HG02970 (cell line): Measurements from ENCODE around the gene FAM124A.
A peak's percentile ranks its signal among the peaks of the same experiment; 100 is the strongest.

Experiments used
- ATAC-seq: cut with Tn5 transposase; IDR thresholded peaks from one replicate; pipeline ENCODE4 v1.9.1; 2021; ENCODE audit warnings: mild to moderate bottlenecking, moderate library complexity, moderate number of reproducible peaks; ENCODE audit not compliant: unreplicated experiment, low FRiP score

FAM124A gene, protein sequence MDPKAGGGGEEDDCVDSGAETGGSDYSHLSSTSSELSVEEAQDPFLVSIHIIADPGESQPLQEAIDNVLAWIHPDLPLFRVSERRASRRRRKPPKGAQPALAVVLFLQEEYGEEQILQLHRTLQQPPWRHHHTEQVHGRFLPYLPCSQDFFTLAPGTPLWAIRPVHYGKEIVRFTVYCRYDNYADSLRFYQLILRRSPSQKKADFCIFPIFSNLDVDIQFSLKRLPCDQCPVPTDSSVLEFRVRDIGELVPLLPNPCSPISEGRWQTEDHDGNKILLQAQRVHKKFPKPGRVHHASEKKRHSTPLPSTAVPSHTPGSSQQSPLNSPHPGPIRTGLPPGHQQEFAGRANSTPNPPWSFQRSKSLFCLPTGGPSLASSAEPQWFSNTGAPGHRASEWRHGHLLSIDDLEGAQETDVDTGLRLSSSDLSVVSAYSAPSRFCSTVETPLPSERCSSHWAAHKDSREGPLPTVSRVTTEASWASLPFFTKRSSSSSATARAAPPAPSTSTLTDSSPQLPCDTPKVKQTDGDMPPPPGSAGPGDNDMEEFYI

DNA sequence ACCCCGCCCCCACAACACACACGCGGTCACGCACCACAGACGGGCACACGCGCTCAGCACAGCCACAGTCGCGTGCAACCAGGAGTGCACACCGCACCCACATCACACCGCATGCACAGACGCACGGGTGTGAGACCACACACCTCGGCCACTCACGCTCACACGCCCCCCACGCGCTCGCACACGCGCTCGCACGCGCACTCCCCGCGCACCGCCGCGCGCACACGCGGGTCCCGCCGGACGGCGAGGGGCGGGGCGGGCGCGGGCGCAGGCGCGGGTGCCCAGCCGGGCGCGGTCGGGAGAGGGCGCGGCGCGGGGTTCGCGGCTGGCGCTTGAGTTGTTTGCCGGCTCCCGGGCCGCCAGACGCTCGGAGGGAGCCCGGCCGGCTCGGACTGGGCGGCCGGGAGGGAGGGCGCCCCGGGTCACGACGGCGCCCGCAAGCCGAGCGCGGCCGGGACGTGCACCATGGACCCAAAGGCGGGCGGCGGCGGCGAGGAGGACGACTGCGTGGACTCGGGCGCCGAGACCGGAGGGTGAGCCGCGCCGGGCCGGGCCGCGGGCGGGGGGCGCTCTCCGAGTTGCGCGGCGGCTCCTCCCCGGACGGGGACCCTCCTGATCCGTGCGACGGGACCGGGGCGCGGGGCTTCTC lies at the start of gene FAM124A:
Gene FAM124A, plus strand, starts transcription at position 362 of the 649 bp plus-strand sequence. Its CDS starts 104 bp downstream, at position 466.
- ATAC-seq: peak; percentile 83

DNA sequence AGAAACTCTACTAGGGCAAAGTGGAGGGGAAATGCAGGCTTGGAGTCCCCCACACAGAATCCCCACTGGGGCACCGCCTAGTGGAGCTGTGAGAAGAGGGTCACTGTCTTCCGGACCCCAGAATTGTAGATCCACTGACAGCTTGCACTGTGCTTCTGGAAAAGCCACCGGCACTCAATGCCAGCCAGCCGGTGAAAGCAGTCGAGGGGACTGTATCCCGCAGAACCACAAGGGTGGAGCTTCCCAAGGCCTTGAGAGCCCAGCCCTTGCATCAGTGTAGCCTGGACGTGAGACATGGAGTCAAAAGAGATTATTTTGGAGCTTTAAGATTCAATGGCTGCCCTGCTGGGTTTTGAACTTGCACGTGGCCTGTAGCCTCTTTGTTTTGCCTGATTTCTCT lies 47.2 kb upstream of the FAM124A start:
- ATAC-seq: no peak

DNA sequence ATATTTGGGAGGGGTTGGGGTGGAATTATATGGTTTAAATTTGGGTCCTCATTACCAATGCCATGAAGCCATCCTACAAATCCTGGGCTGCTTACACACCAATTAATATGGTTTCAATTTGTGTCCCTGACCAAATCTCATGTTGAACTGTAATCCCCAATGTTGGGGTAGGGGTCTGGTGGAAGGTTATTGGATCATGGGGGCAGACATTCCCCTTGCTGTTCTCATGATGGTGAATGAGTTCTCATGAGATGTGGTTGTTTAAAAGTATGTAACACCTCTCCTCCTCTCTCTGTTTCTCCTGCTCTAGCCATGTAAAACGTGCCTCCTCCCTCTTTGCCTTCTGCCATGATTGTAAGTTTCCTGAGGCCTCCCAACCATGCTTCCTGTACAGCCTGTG lies 46.6 kb upstream of the FAM124A start:
- ATAC-seq: no peak

DNA sequence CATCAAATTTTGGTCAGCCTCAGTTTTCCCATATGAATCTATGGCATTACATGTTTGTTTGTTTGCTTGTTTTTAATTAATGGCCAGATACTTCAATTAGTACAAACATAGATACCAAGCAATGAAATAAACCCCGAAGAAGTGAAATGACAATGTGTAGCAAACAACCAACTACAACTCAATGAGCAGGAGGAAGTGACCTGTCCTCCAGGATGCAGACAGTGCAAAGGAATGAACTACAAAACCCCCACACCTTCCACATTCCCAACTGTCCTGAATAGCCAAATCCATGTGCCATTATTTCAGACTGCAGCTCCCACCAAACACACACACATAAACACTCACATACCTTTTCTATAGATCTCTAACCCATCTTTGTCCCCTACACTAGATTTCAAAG lies 45.0 kb upstream of the FAM124A start:
- ATAC-seq: no peak

DNA sequence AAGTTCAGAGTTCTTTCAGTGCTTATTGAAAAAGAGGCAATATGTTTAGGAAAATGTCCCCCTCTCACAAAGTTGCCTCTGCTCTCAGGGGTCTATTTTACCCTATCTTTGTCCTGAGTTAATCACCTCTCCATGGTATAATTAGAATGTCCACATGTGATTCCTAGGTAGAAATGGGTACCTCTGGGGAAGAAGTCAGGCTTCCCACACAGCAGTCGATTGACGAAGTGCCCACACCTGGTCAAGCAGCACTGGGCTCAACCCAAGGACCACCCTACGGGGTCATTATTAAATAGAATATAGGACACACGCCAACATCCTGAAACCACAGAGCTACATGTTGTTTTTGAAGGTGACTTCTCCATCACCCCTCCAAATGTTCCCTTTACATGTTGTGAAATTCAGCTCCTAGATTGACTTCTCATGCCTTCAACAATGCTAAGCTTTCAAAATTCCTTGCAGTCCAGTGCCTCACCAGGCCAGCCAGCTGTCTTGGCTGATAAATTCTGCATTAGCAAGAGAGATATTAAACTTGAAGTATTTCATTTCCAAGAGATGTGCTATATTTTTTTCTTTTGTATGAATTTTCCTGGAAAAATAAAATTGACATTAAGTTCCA lies 43.6 kb upstream of the FAM124A start:
- no peak for ATAC-seq

DNA sequence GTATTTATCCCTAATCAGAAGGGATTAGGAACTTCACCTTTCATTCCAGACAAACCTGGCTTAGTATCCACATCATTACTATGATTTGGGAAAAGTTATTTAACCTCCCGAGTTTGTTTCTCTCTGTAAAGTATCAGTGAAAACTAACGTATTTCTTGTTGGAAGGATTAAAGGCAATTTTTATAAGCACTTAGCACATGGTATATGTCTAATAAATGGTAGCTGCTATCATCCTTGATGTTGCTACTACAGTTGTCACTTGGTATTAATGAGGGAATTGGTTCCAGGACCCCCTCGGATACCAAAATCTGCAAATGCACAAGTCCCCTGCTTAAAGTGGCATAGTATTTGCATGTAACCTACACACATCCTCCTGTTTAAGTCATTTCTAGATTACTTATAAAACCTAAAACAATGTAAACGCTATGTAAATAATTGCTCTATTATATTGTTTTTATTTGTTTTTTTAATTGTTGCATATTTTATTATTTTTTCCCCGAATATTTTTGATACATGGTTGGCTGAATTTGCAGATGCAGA lies 42.7 kb upstream of the FAM124A start:
- ATAC-seq: no peak

DNA sequence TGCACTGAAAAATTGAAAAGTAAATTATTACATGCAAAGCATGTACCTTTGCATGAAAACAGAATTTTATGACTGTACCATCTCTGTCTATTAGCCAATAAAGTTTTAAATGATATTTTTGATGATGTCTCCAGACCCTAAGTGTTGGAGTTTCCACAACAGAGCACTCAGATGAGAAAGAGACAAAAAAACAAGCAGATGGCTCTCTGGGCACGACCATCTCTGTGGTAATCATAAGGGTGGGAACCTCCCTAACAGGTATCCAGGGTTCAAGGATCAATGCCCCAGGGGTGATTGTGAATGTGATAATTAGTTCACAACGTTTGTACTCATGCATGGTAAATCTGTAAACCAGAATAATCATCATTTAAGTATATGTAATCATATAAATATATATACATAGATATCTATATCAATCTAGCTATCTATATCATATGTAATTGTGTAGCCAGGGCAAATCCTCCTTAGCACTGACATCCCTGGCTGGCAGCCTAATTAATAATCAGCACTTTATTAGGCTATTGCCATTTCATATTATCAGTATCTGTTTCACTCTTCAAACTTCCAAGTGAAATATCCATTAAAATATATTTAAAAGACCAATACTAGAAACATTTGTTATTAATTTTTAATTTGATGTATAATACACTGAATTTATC lies 41.2 kb upstream of the FAM124A start:
- no peak for ATAC-seq

DNA sequence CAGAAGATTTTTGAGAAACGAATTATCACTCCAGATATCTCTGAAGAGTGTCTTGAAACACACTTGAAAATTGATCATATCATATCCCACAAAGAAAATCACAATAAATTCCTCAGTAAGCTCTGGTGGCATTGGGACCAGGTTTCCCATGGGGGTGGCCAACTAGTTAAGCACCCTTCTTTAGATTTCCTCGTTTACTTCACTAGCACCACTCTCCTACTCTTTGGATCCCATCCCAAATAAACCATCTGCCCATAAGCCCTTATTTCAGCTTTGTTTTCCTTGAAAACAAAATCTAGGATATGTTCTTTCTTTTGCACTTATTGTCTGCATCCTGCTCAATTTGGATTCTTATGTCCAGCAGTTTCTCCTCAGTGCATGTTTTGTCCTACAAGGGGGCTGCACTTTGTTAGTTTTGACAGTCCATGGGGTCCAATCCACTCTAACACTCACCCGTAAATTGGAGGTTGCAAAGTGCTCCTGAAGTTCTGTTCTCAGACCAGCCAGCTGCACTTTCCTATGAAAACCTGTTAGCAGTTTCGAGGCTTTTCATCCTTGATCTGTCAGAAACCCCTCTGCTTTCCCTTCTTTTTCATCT lies 40.3 kb upstream of the FAM124A start:
- ATAC-seq: no peak

DNA sequence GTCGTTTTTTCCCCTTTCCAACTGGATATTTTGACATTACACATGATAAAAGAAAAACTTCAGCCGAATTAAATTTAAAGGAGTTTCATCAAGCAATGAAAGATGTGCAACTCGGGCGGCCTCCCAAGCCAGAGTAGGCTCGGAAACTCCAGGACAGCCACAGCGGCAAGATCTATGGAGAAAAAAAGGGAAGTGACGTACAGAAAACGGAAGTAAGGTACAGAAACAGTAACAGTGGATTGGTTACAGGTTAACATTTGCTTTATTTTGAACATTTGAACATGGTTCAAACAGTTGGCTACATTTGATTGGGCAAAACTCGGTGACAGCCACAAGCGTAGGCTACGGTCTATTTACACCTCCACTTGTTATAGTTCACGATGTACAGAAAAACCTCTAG lies 30.5 kb upstream of the FAM124A start:
- no peak for ATAC-seq

DNA sequence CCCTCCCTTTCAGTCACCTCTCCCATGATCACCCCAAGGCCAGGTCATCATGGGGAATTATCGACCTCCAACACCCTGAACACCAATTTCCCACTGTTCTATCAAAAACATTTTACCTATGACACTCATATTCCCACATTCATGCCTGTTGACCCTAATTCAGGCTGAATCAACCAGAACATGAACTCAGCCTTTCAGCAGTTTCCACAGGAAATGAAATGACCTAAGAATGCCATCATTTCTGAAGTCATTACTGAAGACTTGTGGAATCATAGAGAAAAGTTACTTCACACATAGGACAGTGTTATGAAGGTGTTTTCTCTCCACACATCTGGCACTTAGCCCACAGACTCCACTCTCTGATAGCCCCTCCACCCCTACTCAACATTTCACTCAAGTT lies 29.9 kb upstream of the FAM124A start:
- ATAC-seq: no peak

DNA sequence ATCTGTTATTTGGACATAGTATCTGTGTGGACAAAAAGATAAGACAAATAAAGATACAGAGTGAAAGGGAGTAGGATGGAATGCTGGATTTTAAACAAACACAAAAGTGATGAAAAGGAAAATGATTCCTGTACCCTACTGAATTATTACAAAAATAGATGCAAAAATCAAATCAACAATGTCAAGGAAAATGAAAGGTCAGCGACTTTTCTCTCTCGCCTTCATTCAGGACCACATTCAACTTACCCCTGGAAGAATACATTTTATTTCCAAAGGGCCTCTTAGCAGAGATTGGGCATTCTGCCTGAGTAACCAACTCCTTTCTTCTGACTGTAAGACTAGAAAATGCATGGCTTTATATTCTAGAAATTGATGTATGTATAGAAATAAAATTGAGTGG lies 28.8 kb upstream of the FAM124A start:
- ATAC-seq: no peak

DNA sequence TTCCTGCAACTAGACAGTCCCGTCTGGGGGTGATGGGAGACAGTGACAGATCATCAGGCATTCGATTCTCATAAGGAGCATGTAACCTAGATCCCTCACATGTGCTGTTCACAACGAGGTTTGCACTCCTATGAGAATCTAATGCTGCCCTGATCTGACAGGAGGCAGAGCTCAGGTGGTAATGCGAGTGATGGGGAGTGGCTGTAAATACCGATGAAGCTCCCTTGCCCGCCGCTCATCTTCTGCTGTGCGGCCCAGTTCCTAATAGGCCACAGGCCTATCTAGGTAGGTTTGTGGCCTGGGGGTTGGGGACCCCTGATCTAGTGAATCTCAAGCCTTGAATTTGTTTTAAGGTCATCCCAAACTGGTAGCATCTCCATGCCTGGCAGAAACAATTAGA lies 27.3 kb upstream of the FAM124A start:
- ATAC-seq: no peak

DNA sequence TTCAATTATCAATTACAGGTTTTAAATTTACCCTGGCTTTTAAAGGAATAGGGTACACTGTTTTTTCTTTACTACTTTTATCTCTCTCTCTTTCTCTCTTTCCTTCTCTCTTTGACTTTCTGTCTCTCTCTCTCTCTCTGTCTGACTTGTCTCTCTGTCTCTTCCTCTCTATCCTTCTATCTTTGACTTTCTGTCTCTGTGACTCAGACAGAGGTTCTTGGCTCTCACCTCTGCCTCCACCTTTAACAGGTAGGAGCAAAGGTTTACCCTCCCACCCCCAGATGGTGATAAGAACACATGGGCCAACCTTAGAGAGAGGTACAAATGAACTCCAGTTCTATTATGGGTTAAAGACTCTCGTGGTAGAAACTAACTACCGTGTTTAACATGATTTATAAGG lies 20.3 kb upstream of the FAM124A start:
- ATAC-seq: no peak

DNA sequence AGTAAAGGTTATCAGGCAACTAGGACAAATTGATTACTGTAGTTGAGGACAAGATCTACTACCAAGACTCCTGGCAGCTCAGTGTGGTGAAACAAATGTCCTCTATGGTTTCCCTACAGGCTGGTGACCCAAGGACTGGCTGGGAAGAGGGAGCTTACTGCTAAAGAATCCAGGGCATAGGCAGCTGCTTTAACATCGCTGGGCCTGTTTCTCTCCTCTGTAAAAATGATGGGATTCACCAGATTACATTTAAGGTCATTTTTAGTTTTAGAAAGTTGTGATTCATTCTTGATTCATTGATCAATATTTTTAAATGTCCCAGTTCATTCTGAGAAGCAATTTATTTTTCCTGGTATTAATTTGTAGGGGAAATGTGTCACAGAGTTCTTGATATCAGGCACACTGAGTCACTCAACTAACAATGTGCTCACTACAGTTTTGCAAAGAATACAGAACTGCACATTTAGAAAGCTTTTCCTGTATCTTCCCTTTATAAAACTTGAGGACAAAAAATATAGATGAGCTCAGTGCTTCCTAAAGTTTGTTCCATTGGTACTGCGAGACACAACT lies 19.6 kb upstream of the FAM124A start:
- no peak for ATAC-seq

DNA sequence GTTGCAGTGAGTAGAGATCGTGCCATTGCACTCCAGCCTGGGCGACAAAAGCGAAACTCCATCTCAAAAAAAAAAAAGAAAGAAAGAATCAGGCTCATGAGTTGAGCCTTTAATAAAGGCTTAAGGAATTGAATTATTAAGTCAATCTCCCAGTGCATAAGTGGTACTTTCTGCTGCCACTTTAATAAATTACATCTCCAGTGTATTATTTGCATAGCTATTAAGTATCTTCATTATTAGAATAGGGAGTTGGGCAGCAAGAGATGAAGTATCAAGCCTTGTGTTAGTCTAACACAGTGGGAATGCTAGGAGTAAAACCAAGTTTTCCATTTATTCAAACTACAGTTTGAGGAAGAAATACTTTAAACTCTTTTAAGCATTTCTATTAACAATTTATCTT lies 15.6 kb upstream of the FAM124A start:
- ATAC-seq: no peak

DNA sequence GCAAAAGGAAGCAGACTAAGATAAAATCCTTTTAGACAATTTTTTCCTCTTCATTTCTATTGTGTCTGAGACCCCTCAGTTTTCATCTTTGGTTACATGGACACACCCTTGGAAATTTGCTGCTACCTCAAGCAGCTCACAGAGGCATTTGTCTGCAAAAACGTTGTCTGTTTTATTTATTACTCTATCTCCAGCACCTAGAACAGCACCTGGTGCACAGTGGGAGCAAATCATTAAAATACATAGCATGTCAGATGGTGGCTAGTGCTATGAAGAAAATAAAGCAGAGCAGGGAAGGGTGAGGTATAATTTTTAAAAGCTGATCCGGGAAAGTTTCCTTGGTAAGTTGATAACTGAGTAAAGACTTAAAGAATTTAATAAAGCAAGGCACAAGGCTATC lies 14.3 kb upstream of the FAM124A start:
- no peak for ATAC-seq

DNA sequence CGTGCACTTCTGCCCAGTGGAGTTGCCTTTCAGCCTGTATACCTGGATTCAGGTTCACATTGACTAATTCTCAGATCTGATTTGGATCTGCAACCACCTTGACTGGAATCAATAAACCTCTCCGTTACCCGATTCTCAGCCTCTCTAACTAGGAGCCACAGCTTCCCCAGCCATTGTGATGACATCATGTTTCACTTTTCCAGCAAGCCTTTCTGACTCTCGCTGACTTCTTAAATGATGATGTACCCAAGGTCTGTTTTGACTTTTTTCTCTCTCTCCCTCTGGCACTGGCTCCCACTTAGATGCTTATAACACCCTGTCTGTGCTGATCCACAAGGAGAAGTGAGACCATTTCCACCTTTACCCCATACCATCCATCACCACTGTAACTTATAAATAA lies 13.5 kb upstream of the FAM124A start:
- no peak for ATAC-seq

DNA sequence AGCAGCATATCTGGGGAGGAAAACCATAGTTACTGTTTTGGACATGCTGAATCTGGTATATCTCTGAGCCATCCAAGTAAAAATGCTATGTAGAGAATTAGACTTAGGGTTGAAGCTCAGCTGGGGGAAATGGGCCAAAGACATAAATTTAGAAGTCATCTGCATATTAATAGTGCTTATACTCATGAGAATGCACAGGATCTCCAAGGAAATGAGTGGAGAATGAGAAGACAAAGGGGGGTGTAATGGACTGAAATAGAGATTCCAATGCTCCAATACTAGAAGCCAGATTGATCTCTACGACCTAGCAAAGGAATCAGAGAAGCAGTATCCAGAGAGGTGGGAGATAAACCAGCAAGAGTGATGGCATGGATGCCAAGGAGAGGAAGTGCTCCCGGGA lies 10.3 kb upstream of the FAM124A start:
- no peak for ATAC-seq

DNA sequence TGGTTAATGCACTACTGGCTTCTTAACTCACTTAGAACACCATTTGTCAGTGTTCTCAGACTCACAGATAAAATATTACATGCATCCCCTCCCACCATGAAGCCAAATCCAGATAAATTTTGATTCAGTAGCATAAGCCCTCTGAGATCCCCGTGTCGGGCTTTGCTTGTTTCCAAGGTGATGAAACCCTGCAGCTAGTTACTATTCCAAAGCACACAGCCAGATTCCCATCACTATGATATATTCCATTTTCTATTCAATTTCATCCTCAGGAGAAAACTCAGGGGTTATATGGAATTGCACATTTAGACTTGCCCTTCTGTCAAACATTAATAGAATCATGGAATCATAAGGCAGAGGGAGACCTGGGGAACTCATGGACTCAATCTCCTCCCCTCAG lies 9.4 kb upstream of the FAM124A start:
- ATAC-seq: no peak

DNA sequence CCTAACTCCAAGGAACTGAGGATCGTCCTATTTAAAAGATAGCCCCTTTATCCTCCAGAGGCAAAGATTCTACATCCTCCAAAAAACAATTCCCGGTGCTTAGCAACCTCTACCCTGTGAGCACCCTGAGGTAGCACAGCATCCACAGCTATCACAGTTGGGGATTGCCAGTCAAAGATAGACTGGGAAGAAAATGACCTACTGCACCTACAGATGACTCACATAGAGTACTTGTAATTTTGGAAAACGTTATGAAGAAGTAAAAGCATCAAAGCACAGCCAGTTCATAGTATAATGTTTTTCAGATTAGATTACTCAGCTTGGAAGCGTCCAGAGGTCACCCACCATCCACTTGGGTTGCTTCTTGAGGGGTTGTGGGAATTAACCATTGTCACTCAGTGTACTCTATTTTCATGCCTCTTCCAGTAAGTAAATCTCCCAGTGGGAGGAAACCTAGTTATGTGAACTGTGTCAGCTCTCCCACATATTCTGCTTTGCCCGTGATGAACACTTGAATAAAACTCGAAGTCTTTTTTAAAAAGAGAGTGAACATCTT lies 8.9 kb upstream of the FAM124A start:
- no peak for ATAC-seq
